K562 (cell line): ENCODE results near the gene ARHGAP32. TPM values are rescaled to one million over a fixed set of nuclear protein-coding genes. Genes with fewer than 3 reads are reported as not detected.

ENCODE experiments used
- ATAC-seq: fragments of 200-7000 bp; cut with Tn5 transposase; 3 replicates; pipeline ENCODE4 v1.9.1; 2020; ENCODE audit warnings: moderate library complexity
- BruUV-seq: library from RNA; stranded (reverse); fragments of 400-500 nt; replicated peaks from 2 replicates; lab custom pipeline; 2021; lab: Mats Ljungman, UMichigan
- CTCF ChIA-PET: fragments of 300-600 bp; formaldehyde crosslinking; extraction: SDS; loops from one replicate; lab custom pipeline; 2021; ENCODE audit warnings: low intra/inter-chr PET ratio; lab: Yijun Ruan, JAX
- POLR2A ChIA-PET: fragments of 300-600, 350-650 bp; sonication (Branson Sonifier 250); formaldehyde crosslinking; extraction: SDS; loops from one replicate; lab custom pipeline; 2021; ENCODE audit warnings: antibody characterized with exemption, inconsistent platforms; lab: Yijun Ruan, JAX
- DNase-seq, 4 experiments: peaks; one replicate each; pipeline versions ENCODE4 v3.0.0 to v3.0.0-alpha.2; 2011 to 2018; ENCODE audit warnings: low spot score in 3 of 4, mixed read lengths in 3 of 4; ENCODE audit errors: extremely low read depth in 1 of 4
- FAIRE-seq: peaks from 2 replicates; lab custom pipeline; 2011; peaks lifted over from hg19 to GRCh38; lab: Jason Lieb, UNC
- H2AFZ ChIP-seq: 2 replicates; pipeline ENCODE4 v1.6.0; 2011; ENCODE audit warnings: low read depth, low read length, control low read depth, inconsistent platforms
- H3K27ac ChIP-seq: fragments of 200-600 bp; 3 replicates; pipeline ENCODE4 v1.8.0; 2011; ENCODE audit warnings: low read depth, mild to moderate bottlenecking, control low read depth, inconsistent platforms, low read length, moderate library complexity, mixed read lengths; ENCODE audit errors: extremely low read depth
- H3K27me3 ChIP-seq, 2 experiments: fragments of 300-600 bp in 1 of 2; 2 replicates in 1 of 2; 3 replicates in 1 of 2; pipeline versions ENCODE4 v1.6.0 to v1.8.0; 2011; ENCODE audit warnings: inconsistent platforms in 2 of 2, low read length in 2 of 2, mild to moderate bottlenecking in 1 of 2, mixed read lengths in 1 of 2, moderate library complexity in 1 of 2; ENCODE audit not compliant: control insufficient read depth in 2 of 2, insufficient read depth in 2 of 2
- H3K36me3 ChIP-seq: fragments of 300-600 bp; 3 replicates; pipeline ENCODE4 v1.8.0; 2011; ENCODE audit warnings: mild to moderate bottlenecking, low read length, inconsistent platforms; ENCODE audit not compliant: control insufficient read depth, insufficient read depth
- H3K4me1 ChIP-seq, 2 experiments: fragments of 200-600 bp in 1 of 2; replicated peaks in 1 of 2; 2 replicates in 1 of 2; 3 replicates in 1 of 2; pipeline versions ENCODE4 v1.5.1 to v1.8.0; 2011; ENCODE audit warnings: inconsistent platforms in 2 of 2, low read length in 2 of 2, mild to moderate bottlenecking in 1 of 2, mixed read lengths in 1 of 2, moderate library complexity in 1 of 2; ENCODE audit not compliant: control insufficient read depth in 2 of 2, insufficient read depth in 2 of 2
- H3K4me2 ChIP-seq: 2 replicates; pipeline ENCODE4 v1.6.1; 2011; ENCODE audit warnings: low read length, control low read depth, inconsistent platforms, mixed read lengths; ENCODE audit not compliant: insufficient read depth
- H3K4me3 ChIP-seq: fragments of 200-600 bp; sonication (generic), shearing (Covaris generic); 2 replicates; pipeline ENCODE4 v1.5.1; 2016; ENCODE audit warnings: control low read depth, inconsistent platforms
- H3K79me2 ChIP-seq: fragments of 200-600 bp; 3 replicates; pipeline ENCODE4 v1.8.0; 2011; ENCODE audit warnings: low read length, inconsistent platforms; ENCODE audit not compliant: control insufficient read depth, insufficient read depth
- H3K9ac ChIP-seq, 2 experiments: 2 replicates each; pipeline versions ENCODE4 v1.6.0 to v1.6.1; 2011; ENCODE audit warnings: low read depth in 2 of 2, low read length in 2 of 2, control low read depth in 1 of 2, inconsistent platforms in 1 of 2, mild to moderate bottlenecking in 1 of 2, mixed read lengths in 1 of 2; ENCODE audit not compliant: insufficient read depth in 1 of 2
- H3K9me1 ChIP-seq: one replicate; pipeline ENCODE4 v1.6.0; 2011; ENCODE audit warnings: inconsistent platforms, mild to moderate bottlenecking, low read length, moderate library complexity; ENCODE audit not compliant: control insufficient read depth, insufficient read depth
- H3K9me3 ChIP-seq: replicated peaks from 2 replicates; pipeline ENCODE4 v1.5.1; 2011; ENCODE audit warnings: low read depth, low read length, inconsistent platforms; ENCODE audit not compliant: control insufficient read depth, insufficient read depth
- H4K20me1 ChIP-seq: replicated peaks from 2 replicates; pipeline ENCODE4 v1.6.1; 2011; ENCODE audit warnings: low read length, inconsistent platforms, mixed read lengths; ENCODE audit not compliant: control insufficient read depth, insufficient read depth
- DDX20 ChIP-seq: fragments of 450-650 bp; IDR thresholded peaks from 2 replicates; pipeline ENCODE4 v1.6.1; 2016; ENCODE audit warnings: missing genetic modification characterization, low read depth, mild to moderate bottlenecking, missing compliant biosample characterization, moderate library complexity
- DEAF1 ChIP-seq: fragments of 450-650 bp; formaldehyde crosslinking; IDR thresholded peaks from 2 replicates; pipeline ENCODE4 v1.4.0; 2020; ENCODE audit warnings: mild to moderate bottlenecking, moderate library complexity
- DMBX1 ChIP-seq: fragments of 250-450 bp; sonication (Bioruptor Pico); IDR thresholded peaks from 2 replicates; pipeline ENCODE4 v1.8.0; 2022; ENCODE audit warnings: inconsistent platforms, mild to moderate bottlenecking, moderate library complexity, borderline replicate concordance
- FOXJ3 ChIP-seq: sonication (generic); formaldehyde crosslinking; IDR thresholded peaks from 2 replicates; pipeline ENCODE4 v1.4.0; 2020; ENCODE audit warnings: mild to moderate bottlenecking, missing genetic modification reagents
- HNRNPUL1 ChIP-seq: fragments of 200-400 bp; formaldehyde crosslinking; IDR thresholded peaks from 2 replicates; pipeline ENCODE4 v1.6.1; 2017; ENCODE audit warnings: low read length
- IRF1 ChIP-seq: sonication (generic); formaldehyde crosslinking; IDR thresholded peaks from 2 replicates; pipeline ENCODE4 v1.8.0; 2022; ENCODE audit warnings: missing genetic modification reagents, mild to moderate bottlenecking, borderline replicate concordance
- MAFF ChIP-seq: IDR thresholded peaks from 2 replicates; pipeline ENCODE4 v1.6.1; 2012; ENCODE audit warnings: low read length, improper control_type of control experiment
- MAFK ChIP-seq: IDR thresholded peaks from 2 replicates; pipeline ENCODE4 v1.6.1; 2011; ENCODE audit warnings: low read length, improper control_type of control experiment
- MEF2D ChIP-seq: conservative IDR thresholded peaks from 2 replicates; pipeline ENCODE4 v1.6.1; 2016; ENCODE audit warnings: low read depth, missing genetic modification characterization, missing compliant biosample characterization
- MYC ChIP-seq, 2 experiments: fragments of 250-450 bp in 1 of 2; sonication (Bioruptor Pico) in 1 of 2; IDR thresholded peaks; 2 replicates each; pipeline versions ENCODE4 v1.5.1 to v1.6.1; 2012 to 2021; ENCODE audit warnings: low read depth in 2 of 2, borderline replicate concordance in 1 of 2, improper control_type of control experiment in 1 of 2, low read length in 1 of 2, mild to moderate bottlenecking in 1 of 2, moderate library complexity in 1 of 2
- NFYB ChIP-seq: IDR thresholded peaks from 2 replicates; pipeline ENCODE4 v1.6.1; 2011; ENCODE audit warnings: mild to moderate bottlenecking, moderate library complexity; ENCODE audit not compliant: insufficient read length; ENCODE audit errors: extremely low read depth
- PHB2 ChIP-seq: fragments of 450-650 bp; IDR thresholded peaks from 2 replicates; pipeline ENCODE4 v1.6.1; 2017; ENCODE audit warnings: low read depth
- SAP30 ChIP-seq: fragments of 200-600 bp; sonication (generic); IDR thresholded peaks from 2 replicates; pipeline ENCODE4 v1.6.1; 2012; ENCODE audit warnings: borderline replicate concordance, low read depth, mild to moderate bottlenecking, moderate library complexity, low read length, control low read depth, inconsistent platforms; ENCODE audit not compliant: insufficient read depth, poor library complexity, severe bottlenecking
- XRCC4 ChIP-seq: IDR thresholded peaks from one replicate; pipeline ENCODE4 v1.6.1; 2011; ENCODE audit not compliant: insufficient read depth, insufficient read length; ENCODE audit errors: extremely low read depth
- ZNF639 ChIP-seq, 2 experiments: fragments of 200-800 bp in 1 of 2; sonication (Bioruptor generic) in 1 of 2; sonication (generic) in 1 of 2; formaldehyde crosslinking in 1 of 2; IDR thresholded peaks in 1 of 2; conservative IDR thresholded peaks in 1 of 2; 2 replicates each; pipeline versions ENCODE4 v1.5.0 to v1.6.1; 2016 to 2020; ENCODE audit warnings: missing compliant biosample characterization in 1 of 2, missing genetic modification characterization in 1 of 2, missing genetic modification reagents in 1 of 2
- WGBS: fragments of 100-300 bp; shearing (Covaris generic); methylation state at CpG from one replicate; pipeline ENCODE4 v1.1.6; 2016; ENCODE audit warnings: low coverage, mixed read lengths; ENCODE audit not compliant: insufficient coverage; ENCODE audit errors: missing lambda C conversion rate; 5-methylcytosine and 5-hydroxymethylcytosine counted together
- in situ Hi-C: fragments of 300-500 bp; cut with MboI; formaldehyde crosslinking; loops from 4 replicates; pipeline ENCODE4 v1.15.0; 2018; ENCODE audit warnings: inconsistent platforms, mixed read lengths
- intact Hi-C: fragments of 100-400 bp; cut with micrococcal nuclease; formaldehyde crosslinking; loops from 2 replicates; pipeline ENCODE4 v1.14.2; 2022
- polyA plus RNA-seq, 8 experiments: library from polyadenylated mRNA; depleted of rRNA in 4 of 8; stranded (reverse) in 5 of 8; unstranded in 3 of 8; fragments of >200 nt; fragmentation: Nextera tagmentation in 2 of 8; fragmentation: Illumina TruSeq in 1 of 8; extraction: Ambion mirVana in 2 of 8; extraction: Trizol in 1 of 8; gene quantifications; 2 replicates each; pipeline versions ENCODE4 v1.2.1 to v1.2.3, GENCODE V29; 2011 to 2014; ENCODE audit warnings: inconsistent platforms in 1 of 8, missing spikeins in 1 of 8
- total RNA-seq, 7 experiments: library from RNA; depleted of rRNA in 6 of 7; stranded (reverse); fragments of >200 nt in 6 of 7; fragmentation: Illumina TruSeq in 2 of 7; extraction: Trizol in 2 of 7; gene quantifications; 2 replicates each; pipeline versions ENCODE4 v1.2.1 to v1.2.3, GENCODE V29; 2011 to 2021; ENCODE audit warnings: low replicate concordance in 1 of 7

The ARHGAP32 gene
- total and polyA plus RNA-seq, 9 of the 15 experiments (the other 6 are each of a cell fraction or from before 2014, with no cell fraction given), result 0.18 TPM; not detected in 8

- TF ChIP-seq SAP30, result no peak
- no peak for TF ChIP-seq MEF2D (tag)
- TF ChIP-seq DDX20 (tag), result no peak
- TF ChIP-seq MAFF, result no peak
Measured at GRCh38 chr11:128941110-128941509, 251.0 kb downstream of the ARHGAP32 start (continued).

- BruUV-seq, result no TSS peak
- H3K4me3 ChIP-seq, result no peak overlapping the region
- H3K4me1 ChIP-seq, result no peaks in the 10 kb centered on the region
- H3K27ac ChIP-seq, result no peak overlapping the region
- ChIA-PET POLR2A (no interaction called here), CTCF (no interaction called here)
- TF ChIP-seq FOXJ3 (CRISPR knock-in tag) (no peak), IRF1 (CRISPR knock-in tag) (no peak), ZNF639 (CRISPR knock-in tag; conservative IDR thresholded peaks at IDR 0.05 in 1 of 2, IDR thresholded peaks at IDR 0.05 in 1 of 2) (no peak), DEAF1 (no peak), DMBX1 (CRISPR knock-in tag) (no peak), XRCC4 (no peak), MYC (IDR thresholded peaks at IDR 0.05; ENCODE audit: low read depth, low read length) (no peak), MYC (CRISPR knock-in tag; IDR thresholded peaks at IDR 0.05; ENCODE audit: borderline replicate concordance, low read depth) (no peak), NFYB (no peak), PHB2 (no peak), MAFK (no peak), HNRNPUL1 (no peak)
- no peaks in the 10 kb centered on the region for H3K9me3 ChIP-seq
- 0% methylated on average over 15 of the region's 15 CpGs for WGBS
- no peaks in the 10 kb centered on the region for H3K36me3 ChIP-seq
- no peak overlapping the region for H3K4me2 ChIP-seq
- FAIRE-seq (no peak), DNase-seq (no peak), ATAC-seq (no peak)
- intact Hi-C loops, result no loop called here
- H3K27me3 ChIP-seq, result peaks cover 4 to 56% of the 10 kb centered on the region in 2 experiments; a peak in 3 of 5 replicates
- no peaks in the 10 kb centered on the region for H4K20me1 ChIP-seq
- in situ Hi-C loops, result no loop called here
- no peaks in the 10 kb centered on the region for H3K9me1 ChIP-seq
- H3K9ac ChIP-seq, result no peak overlapping the region
- no peak overlapping the region for H2AFZ ChIP-seq
- H3K79me2 ChIP-seq, result no peaks in the 10 kb centered on the region
Measured at GRCh38 chr11:128940603-128941002, 251.5 kb downstream of the ARHGAP32 start.
